B cell (primary cell): ENCODE results near the gene RSBN1. TPM values are rescaled to one million over a fixed set of nuclear protein-coding genes. Genes with fewer than 3 reads are reported as not detected.

Source experiments
- ATAC-seq: fragments of 200-7000 bp; cut with Tn5 transposase; one replicate; pipeline ENCODE4 v1.10.0; 2021; ENCODE audit warnings: low read depth, mild to moderate bottlenecking, moderate number of reproducible peaks, moderate library complexity
- CTCF ChIA-PET: fragments of 350-600 bp; sonication (Branson Sonifier 250); formaldehyde crosslinking; loops from one replicate; lab custom pipeline; 2021; ENCODE audit warnings: antibody characterized with exemption, inconsistent platforms; lab: Charles Lee
- POLR2A ChIA-PET: fragments of 350-600 bp; sonication (Branson Sonifier 250); formaldehyde crosslinking; loops from one replicate; lab custom pipeline; 2021; ENCODE audit warnings: antibody characterized with exemption; lab: Charles Lee
- DNase-seq: peaks from one replicate; pipeline ENCODE4 v3.0.0; 2013
- H2AFZ ChIP-seq: 2 replicates; pipeline ENCODE4 v1.6.1; 2012; ENCODE audit warnings: mild to moderate bottlenecking, low read depth, low read length; ENCODE audit not compliant: insufficient read depth, poor library complexity, severe bottlenecking
- H3K27ac ChIP-seq, 2 donors: 1 replicate in 1 of 2; 2 replicates in 1 of 2; pipeline ENCODE4 v1.5.1; 2012 to 2013; ENCODE audit warnings: low read length in 2 of 2, mild to moderate bottlenecking in 2 of 2, moderate library complexity in 1 of 2
- H3K27me3 ChIP-seq, 4 experiments: fragments of 200-600 bp in 1 of 4; sonication (generic) in 1 of 4; replicated peaks in 1 of 4; 1 replicate in 2 of 4; 2 replicates in 2 of 4; pipeline versions ENCODE4 v1.6.1 to v1.7.0; 2013 to 2016; ENCODE audit warnings: low read length in 3 of 4, mild to moderate bottlenecking in 2 of 4, mixed read lengths in 1 of 4, moderate library complexity in 1 of 4; ENCODE audit not compliant: insufficient read depth in 4 of 4, control insufficient read depth in 3 of 4; ENCODE audit errors: control extremely low read depth in 1 of 4
- H3K36me3 ChIP-seq, 2 experiments: replicated peaks in 1 of 2; 1 replicate in 1 of 2; 2 replicates in 1 of 2; pipeline versions ENCODE4 v1.6.1 to v1.7.1; 2013; ENCODE audit warnings: low read length in 1 of 2; ENCODE audit not compliant: insufficient read depth in 2 of 2, control insufficient read depth in 1 of 2; ENCODE audit errors: control extremely low read depth in 1 of 2, extremely low read depth in 1 of 2
- H3K4me1 ChIP-seq, 2 donors: fragments of 200-600 bp in 1 of 2; sonication (generic) in 1 of 2; 1 replicate in 1 of 2; 2 replicates in 1 of 2; pipeline versions ENCODE4 v1.5.1 to v1.6.1; 2013 to 2017; ENCODE audit warnings: low read length in 2 of 2; ENCODE audit not compliant: control insufficient read depth in 2 of 2, insufficient read depth in 2 of 2
- H3K4me2 ChIP-seq: replicated peaks from 2 replicates; pipeline ENCODE3; 2012; ENCODE audit warnings: mild to moderate bottlenecking, low read depth, low read length; ENCODE audit not compliant: poor library complexity, severe bottlenecking
- H3K4me3 ChIP-seq, 5 experiments: fragments of 200-600 bp in 1 of 5; sonication (generic) in 1 of 5; 1 replicate in 3 of 5; 2 replicates in 2 of 5; pipeline versions ENCODE4 v1.5.1 to v1.7.0; 2011 to 2016; ENCODE audit warnings: low read length in 4 of 5, mild to moderate bottlenecking in 4 of 5, low read depth in 2 of 5, control low read depth in 1 of 5, moderate library complexity in 1 of 5; ENCODE audit not compliant: insufficient read depth in 1 of 5; ENCODE audit errors: control extremely low read depth in 1 of 5, extremely low read depth in 1 of 5
- H3K79me2 ChIP-seq: fragments of 200-600 bp; sonication (generic); one replicate; pipeline ENCODE4 v1.6.0; 2016; ENCODE audit warnings: low read length; ENCODE audit not compliant: control insufficient read depth, insufficient read depth
- H3K9ac ChIP-seq: fragments of 200-600 bp; sonication (generic); 2 replicates; pipeline ENCODE4 v1.6.1; 2017; ENCODE audit warnings: mild to moderate bottlenecking, low read length, moderate library complexity
- H3K9me3 ChIP-seq, 3 donors: one replicate each; pipeline versions ENCODE4 v1.6.1 to v1.7.1; 2013; ENCODE audit warnings: low read length in 2 of 3; ENCODE audit not compliant: control insufficient read depth in 2 of 3, insufficient read depth in 1 of 3; ENCODE audit errors: control extremely low read depth in 1 of 3
- H4K20me1 ChIP-seq: 2 replicates; pipeline ENCODE4 v1.6.0; 2012; ENCODE audit warnings: mild to moderate bottlenecking, low read length; ENCODE audit not compliant: insufficient read depth, control insufficient read depth, poor library complexity, severe bottlenecking
- H3K27ac Mint-ChIP-seq: one replicate; pipeline ENCODE4 v1.8.0; 2021; ENCODE audit warnings: mixed read lengths
- H3K27me3 Mint-ChIP-seq: one replicate; pipeline ENCODE4 v1.8.0; 2021; ENCODE audit warnings: mixed read lengths
- H3K4me1 Mint-ChIP-seq: one replicate; pipeline ENCODE4 v1.8.0; 2021; ENCODE audit warnings: mixed read lengths
- H3K4me3 Mint-ChIP-seq: one replicate; pipeline ENCODE4 v1.8.0; 2021; ENCODE audit warnings: mixed read lengths
- H3K9me3 Mint-ChIP-seq: one replicate; pipeline ENCODE4 v1.8.0; 2022; ENCODE audit warnings: mixed read lengths; ENCODE audit not compliant: insufficient read depth
- EZH2 ChIP-seq: IDR thresholded peaks from 2 replicates; pipeline ENCODE4 v1.6.1; 2012; ENCODE audit warnings: borderline replicate concordance, low read depth, mild to moderate bottlenecking, moderate library complexity, low read length; ENCODE audit not compliant: insufficient read depth, poor library complexity, severe bottlenecking
- WGBS: methylation state at CpG from one replicate; pipeline ENCODE4 v1.1.5; 2013; ENCODE audit warnings: missing lambda C conversion rate; ENCODE audit not compliant: insufficient coverage; 5-methylcytosine and 5-hydroxymethylcytosine counted together
- intact Hi-C: fragments of 100-400 bp; cut with micrococcal nuclease; formaldehyde crosslinking; loops from one replicate; pipeline ENCODE4 v1.10.0; 2022
- polyA plus RNA-seq: library from polyadenylated mRNA; depleted of rRNA; stranded (reverse); fragments of >200 nt; gene quantifications from 2 replicates; pipeline ENCODE4 v1.2.3, GENCODE V29; 2012
- total RNA-seq, 2 donors: library from RNA; stranded (reverse); fragments of 120-200 nt in 1 of 2; gene quantifications; 1 replicate in 1 of 2; 2 replicates in 1 of 2; pipeline versions ENCODE4 v1.2.3 to v1.2.4, GENCODE V29; 2013 to 2022
- TF ChIP-seq, protein P1 (sequence below): fragments of 200-600 bp; IDR thresholded peaks from one replicate; pipeline ENCODE4 v1.8.0; 2022; ENCODE audit warnings: antibody characterized with exemption, mild to moderate bottlenecking

RSBN1 gene
- total and polyA plus RNA-seq, 2 donors (not counting 1 experiment from before 2014, with no cell fraction given): 20.6 to 40.2 TPM

GRCh38 chr1:113846391-113847035 lies 34.2 kb upstream of the RSBN1 start:
- no CpG with 5 or more reads among the region's 2 CpGs for WGBS
- no peaks in the 10 kb centered on the region for H3K27me3 Mint-ChIP-seq
- ATAC-seq (no peak), DNase-seq (no peak)
- Histone ChIP-seq H3K4me1 (no peaks in the 10 kb centered on the region), H3K9ac (no peak overlapping the region), H3K9me3 (peaks cover 1 to 4% (median 3%) of the 10 kb centered on the region in 3 donors), H3K27me3 (no peaks in the 10 kb centered on the region), H3K27ac (no peak overlapping the region), H3K4me3 (no peak overlapping the region), H2AFZ (no peak overlapping the region), H3K4me2 (no peak overlapping the region), H4K20me1 (no peaks in the 10 kb centered on the region), H3K79me2 (no peaks in the 10 kb centered on the region), H3K36me3 (peaks cover 7 to 27% of the 10 kb centered on the region in 2 experiments)
- H3K4me1 Mint-ChIP-seq: peaks cover 5% of the 10 kb centered on the region
- H3K4me3 Mint-ChIP-seq: no peak overlapping the region
- ChIA-PET CTCF (no interaction called here), POLR2A (no interaction called here)
- H3K9me3 Mint-ChIP-seq: no peaks in the 10 kb centered on the region
- intact Hi-C loops: no loop called here
- H3K27ac Mint-ChIP-seq: no peak overlapping the region
- TF ChIP-seq, protein P1, sequence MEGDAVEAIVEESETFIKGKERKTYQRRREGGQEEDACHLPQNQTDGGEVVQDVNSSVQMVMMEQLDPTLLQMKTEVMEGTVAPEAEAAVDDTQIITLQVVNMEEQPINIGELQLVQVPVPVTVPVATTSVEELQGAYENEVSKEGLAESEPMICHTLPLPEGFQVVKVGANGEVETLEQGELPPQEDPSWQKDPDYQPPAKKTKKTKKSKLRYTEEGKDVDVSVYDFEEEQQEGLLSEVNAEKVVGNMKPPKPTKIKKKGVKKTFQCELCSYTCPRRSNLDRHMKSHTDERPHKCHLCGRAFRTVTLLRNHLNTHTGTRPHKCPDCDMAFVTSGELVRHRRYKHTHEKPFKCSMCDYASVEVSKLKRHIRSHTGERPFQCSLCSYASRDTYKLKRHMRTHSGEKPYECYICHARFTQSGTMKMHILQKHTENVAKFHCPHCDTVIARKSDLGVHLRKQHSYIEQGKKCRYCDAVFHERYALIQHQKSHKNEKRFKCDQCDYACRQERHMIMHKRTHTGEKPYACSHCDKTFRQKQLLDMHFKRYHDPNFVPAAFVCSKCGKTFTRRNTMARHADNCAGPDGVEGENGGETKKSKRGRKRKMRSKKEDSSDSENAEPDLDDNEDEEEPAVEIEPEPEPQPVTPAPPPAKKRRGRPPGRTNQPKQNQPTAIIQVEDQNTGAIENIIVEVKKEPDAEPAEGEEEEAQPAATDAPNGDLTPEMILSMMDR: no peak
- TF ChIP-seq EZH2: no peak

DNA sequence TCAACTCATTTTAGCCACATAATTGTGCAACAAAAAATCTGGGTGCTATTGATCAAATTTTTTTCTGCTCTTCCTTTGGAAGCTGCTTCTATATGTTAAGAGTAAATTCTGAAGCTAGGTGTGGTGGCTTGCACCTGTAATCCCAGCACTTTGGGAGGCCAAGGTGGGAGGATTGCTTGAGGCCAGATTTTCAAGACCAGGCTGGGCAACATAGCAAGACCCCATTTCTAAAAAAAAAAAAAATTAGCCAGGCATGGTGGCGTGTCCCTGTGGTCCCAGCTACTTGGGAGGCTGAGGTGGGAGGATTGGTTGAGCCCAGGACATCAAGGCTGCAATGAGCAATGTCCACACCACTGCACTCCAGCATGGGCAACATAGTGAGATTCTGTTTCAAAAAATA lies 24.3 kb upstream of the RSBN1 start:
- Histone ChIP-seq H3K9me3 (no peaks in the 10 kb centered on the region), H2AFZ (no peak overlapping the region), H3K27ac (no peak overlapping the region), H3K36me3 (peaks cover 10 to 14% of the 10 kb centered on the region in 2 experiments), H3K27me3 (no peaks in the 10 kb centered on the region), H3K4me1 (no peaks in the 10 kb centered on the region), H3K9ac (no peak overlapping the region), H3K4me2 (no peak overlapping the region), H3K79me2 (no peaks in the 10 kb centered on the region), H4K20me1 (no peaks in the 10 kb centered on the region), H3K4me3 (no peak overlapping the region)
- Mint-ChIP-seq H3K27ac (no peak overlapping the region), H3K4me3 (no peak overlapping the region), H3K27me3 (no peaks in the 10 kb centered on the region), H3K9me3 (no peaks in the 10 kb centered on the region), H3K4me1 (peaks cover 2% of the 10 kb centered on the region)
- ATAC-seq (no peak), DNase-seq (no peak)
- intact Hi-C loops: loop anchor here (5.0 kb wide), 1 partner anchor 111 kb away; no protein-coding TSS in a partner anchor
- TF ChIP-seq EZH2: no peak
- TF ChIP-seq, protein P1: no peak
- CTCF ChIA-PET: interaction anchor here (0.6 to 3.8 kb wide), 22 partner anchors 14 to 450 kb away, joined by 3 to 80 read pairs (median 6); partner anchors contain the start of genes AP4B1, DCLRE1B, HIPK1 and RSBN1
- POLR2A ChIA-PET: no interaction called here
- no CpG with 5 or more reads among the region's 1 CpG for WGBS
